K562 (cell line): Measurements from ENCODE around the gene HRH1. TPM values are rescaled to one million over a fixed set of nuclear protein-coding genes. Genes with fewer than 3 reads are reported as not detected.

ENCODE experiments used
- ATAC-seq: fragments of 200-7000 bp; cut with Tn5 transposase; 3 replicates; pipeline ENCODE4 v1.9.1; 2020; ENCODE audit warnings: moderate library complexity
- BruUV-seq: library from RNA; stranded (reverse); fragments of 400-500 nt; replicated peaks from 2 replicates; lab custom pipeline; 2021; lab: Mats Ljungman, UMichigan
- CTCF ChIA-PET: fragments of 300-600 bp; formaldehyde crosslinking; extraction: SDS; loops from one replicate; lab custom pipeline; 2021; ENCODE audit warnings: low intra/inter-chr PET ratio; lab: Yijun Ruan, JAX
- POLR2A ChIA-PET: fragments of 300-600, 350-650 bp; sonication (Branson Sonifier 250); formaldehyde crosslinking; extraction: SDS; loops from one replicate; lab custom pipeline; 2021; ENCODE audit warnings: antibody characterized with exemption, inconsistent platforms; lab: Yijun Ruan, JAX
- DNase-seq, 4 experiments: peaks; one replicate each; pipeline versions ENCODE4 v3.0.0 to v3.0.0-alpha.2; 2011 to 2018; ENCODE audit warnings: low spot score in 3 of 4, mixed read lengths in 3 of 4; ENCODE audit errors: extremely low read depth in 1 of 4
- FAIRE-seq: peaks from 2 replicates; lab custom pipeline; 2011; peaks lifted over from hg19 to GRCh38; lab: Jason Lieb, UNC
- H2AFZ ChIP-seq: 2 replicates; pipeline ENCODE4 v1.6.0; 2011; ENCODE audit warnings: low read depth, low read length, control low read depth, inconsistent platforms
- H3K27ac ChIP-seq: fragments of 200-600 bp; 3 replicates; pipeline ENCODE4 v1.8.0; 2011; ENCODE audit warnings: low read depth, mild to moderate bottlenecking, control low read depth, inconsistent platforms, low read length, moderate library complexity, mixed read lengths; ENCODE audit errors: extremely low read depth
- H3K27me3 ChIP-seq, 2 experiments: fragments of 300-600 bp in 1 of 2; 2 replicates in 1 of 2; 3 replicates in 1 of 2; pipeline versions ENCODE4 v1.6.0 to v1.8.0; 2011; ENCODE audit warnings: inconsistent platforms in 2 of 2, low read length in 2 of 2, mild to moderate bottlenecking in 1 of 2, mixed read lengths in 1 of 2, moderate library complexity in 1 of 2; ENCODE audit not compliant: control insufficient read depth in 2 of 2, insufficient read depth in 2 of 2
- H3K36me3 ChIP-seq: fragments of 300-600 bp; 3 replicates; pipeline ENCODE4 v1.8.0; 2011; ENCODE audit warnings: mild to moderate bottlenecking, low read length, inconsistent platforms; ENCODE audit not compliant: control insufficient read depth, insufficient read depth
- H3K4me1 ChIP-seq, 2 experiments: fragments of 200-600 bp in 1 of 2; replicated peaks in 1 of 2; 2 replicates in 1 of 2; 3 replicates in 1 of 2; pipeline versions ENCODE4 v1.5.1 to v1.8.0; 2011; ENCODE audit warnings: inconsistent platforms in 2 of 2, low read length in 2 of 2, mild to moderate bottlenecking in 1 of 2, mixed read lengths in 1 of 2, moderate library complexity in 1 of 2; ENCODE audit not compliant: control insufficient read depth in 2 of 2, insufficient read depth in 2 of 2
- H3K4me2 ChIP-seq: 2 replicates; pipeline ENCODE4 v1.6.1; 2011; ENCODE audit warnings: low read length, control low read depth, inconsistent platforms, mixed read lengths; ENCODE audit not compliant: insufficient read depth
- H3K4me3 ChIP-seq: fragments of 200-600 bp; sonication (generic), shearing (Covaris generic); 2 replicates; pipeline ENCODE4 v1.5.1; 2016; ENCODE audit warnings: control low read depth, inconsistent platforms
- H3K79me2 ChIP-seq: fragments of 200-600 bp; 3 replicates; pipeline ENCODE4 v1.8.0; 2011; ENCODE audit warnings: low read length, inconsistent platforms; ENCODE audit not compliant: control insufficient read depth, insufficient read depth
- H3K9ac ChIP-seq, 2 experiments: 2 replicates each; pipeline versions ENCODE4 v1.6.0 to v1.6.1; 2011; ENCODE audit warnings: low read depth in 2 of 2, low read length in 2 of 2, control low read depth in 1 of 2, inconsistent platforms in 1 of 2, mild to moderate bottlenecking in 1 of 2, mixed read lengths in 1 of 2; ENCODE audit not compliant: insufficient read depth in 1 of 2
- H3K9me1 ChIP-seq: one replicate; pipeline ENCODE4 v1.6.0; 2011; ENCODE audit warnings: inconsistent platforms, mild to moderate bottlenecking, low read length, moderate library complexity; ENCODE audit not compliant: control insufficient read depth, insufficient read depth
- H3K9me3 ChIP-seq: replicated peaks from 2 replicates; pipeline ENCODE4 v1.5.1; 2011; ENCODE audit warnings: low read depth, low read length, inconsistent platforms; ENCODE audit not compliant: control insufficient read depth, insufficient read depth
- H4K20me1 ChIP-seq: replicated peaks from 2 replicates; pipeline ENCODE4 v1.6.1; 2011; ENCODE audit warnings: low read length, inconsistent platforms, mixed read lengths; ENCODE audit not compliant: control insufficient read depth, insufficient read depth
- EWSR1 ChIP-seq: fragments of 450-650 bp; IDR thresholded peaks from 2 replicates; pipeline ENCODE4 v1.6.1; 2018; ENCODE audit warnings: borderline replicate concordance, mild to moderate bottlenecking, low read depth, moderate library complexity; ENCODE audit not compliant: partially characterized antibody
- RBM25 ChIP-seq: fragments of 200-400 bp; formaldehyde crosslinking; IDR thresholded peaks from 2 replicates; pipeline ENCODE4 v1.6.1; 2018; ENCODE audit warnings: low read length, low read depth, moderate library complexity; ENCODE audit not compliant: severe bottlenecking
- TOE1 ChIP-seq, 2 experiments: fragments of 450-650 bp in 1 of 2; sonication (generic) in 1 of 2; formaldehyde crosslinking in 1 of 2; IDR thresholded peaks; 2 replicates each; pipeline versions ENCODE4 v1.7.1 to v1.8.0; 2016 to 2022; ENCODE audit warnings: borderline replicate concordance in 2 of 2, mild to moderate bottlenecking in 2 of 2, antibody characterized with exemption in 1 of 2, inconsistent platforms in 1 of 2, low read depth in 1 of 2, missing genetic modification reagents in 1 of 2, moderate library complexity in 1 of 2
- ZNF146 ChIP-seq: IDR thresholded peaks from one replicate; pipeline ENCODE4 v1.6.1; 2018; ENCODE audit warnings: missing compliant biosample characterization; ENCODE audit not compliant: unreplicated experiment
- WGBS: fragments of 100-300 bp; shearing (Covaris generic); methylation state at CpG from one replicate; pipeline ENCODE4 v1.1.6; 2016; ENCODE audit warnings: low coverage, mixed read lengths; ENCODE audit not compliant: insufficient coverage; ENCODE audit errors: missing lambda C conversion rate; 5-methylcytosine and 5-hydroxymethylcytosine counted together
- in situ Hi-C: fragments of 300-500 bp; cut with MboI; formaldehyde crosslinking; loops from 4 replicates; pipeline ENCODE4 v1.15.0; 2018; ENCODE audit warnings: inconsistent platforms, mixed read lengths
- intact Hi-C: fragments of 100-400 bp; cut with micrococcal nuclease; formaldehyde crosslinking; loops from 2 replicates; pipeline ENCODE4 v1.14.2; 2022
- polyA plus RNA-seq, 8 experiments: library from polyadenylated mRNA; depleted of rRNA in 4 of 8; stranded (reverse) in 5 of 8; unstranded in 3 of 8; fragments of >200 nt; fragmentation: Nextera tagmentation in 2 of 8; fragmentation: Illumina TruSeq in 1 of 8; extraction: Ambion mirVana in 2 of 8; extraction: Trizol in 1 of 8; gene quantifications; 2 replicates each; pipeline versions ENCODE4 v1.2.1 to v1.2.3, GENCODE V29; 2011 to 2014; ENCODE audit warnings: inconsistent platforms in 1 of 8, missing spikeins in 1 of 8
- total RNA-seq, 7 experiments: library from RNA; depleted of rRNA in 6 of 7; stranded (reverse); fragments of >200 nt in 6 of 7; fragmentation: Illumina TruSeq in 2 of 7; extraction: Trizol in 2 of 7; gene quantifications; 2 replicates each; pipeline versions ENCODE4 v1.2.1 to v1.2.3, GENCODE V29; 2011 to 2021; ENCODE audit warnings: low replicate concordance in 1 of 7

The HRH1 gene
- total and polyA plus RNA-seq, 9 of the 15 experiments (the other 6 are each of a cell fraction or from before 2014, with no cell fraction given): 0.03 to 0.15 (median 0.06) TPM; not detected in 1

GRCh38 chr3:11186318-11186692, 32.0 kb downstream of the HRH1 start:
- Histone ChIP-seq H3K9me3 (no peaks in the 10 kb centered on the region), H3K36me3 (no peaks in the 10 kb centered on the region), H4K20me1 (no peaks in the 10 kb centered on the region; the same call in 1 of the 2 replicates), H3K27me3 (peaks cover 30 to 41% of the 10 kb centered on the region in 2 experiments; a peak in 4 of 5 replicates), H3K79me2 (no peaks in the 10 kb centered on the region), H3K9ac (no peak overlapping the region), H3K4me3 (no peak overlapping the region), H2AFZ (no peak overlapping the region), H3K27ac (no peak overlapping the region), H3K4me2 (no peak overlapping the region), H3K9me1 (no peaks in the 10 kb centered on the region), H3K4me1 (no peaks in the 10 kb centered on the region)
- ChIA-PET POLR2A (interaction anchor here (0.8 to 1.5 kb wide), 3 partner anchors 16 to 45 kb away, joined by 3 to 4 read pairs (median 4); no protein-coding TSS in a partner anchor), CTCF (no interaction called here)
- DNase-seq: no peak
- FAIRE-seq: no peak
- in situ Hi-C loops (no loop called here), intact Hi-C loops (no loop called here)
- no peak for ATAC-seq
- TF ChIP-seq TOE1 (IDR thresholded peaks at IDR 0.05; ENCODE audit: borderline replicate concordance) (no peak), TOE1 (CRISPR knock-in tag; IDR thresholded peaks at IDR 0.05; ENCODE audit: borderline replicate concordance, low read depth) (no peak), EWSR1 (no peak), RBM25 (peak; percentile 54)
- BruUV-seq: no TSS peak
- WGBS: 10% methylated on average over 1 of the region's 1 CpG

- no peak for TF ChIP-seq ZNF146 (CRISPR knock-in tag)
- no peaks in the 10 kb centered on the region for H3K79me2 ChIP-seq
- POLR2A ChIA-PET: interaction anchor here (1.0 kb wide), 1 partner anchor 45 kb away, joined by 4 read pairs; no protein-coding TSS in a partner anchor
- CTCF ChIA-PET: no interaction called here
- no TSS peak for BruUV-seq
- no peak overlapping the region for H3K27ac ChIP-seq
- DNase-seq (no peak), FAIRE-seq (no peak), ATAC-seq (no peak)
- H4K20me1 ChIP-seq: no peaks in the 10 kb centered on the region; the same call in 1 of the 2 replicates
- in situ Hi-C loops (no loop called here), intact Hi-C loops (no loop called here)
- no peaks in the 10 kb centered on the region for H3K9me3 ChIP-seq
- H3K4me2 ChIP-seq: no peak overlapping the region
- no peak overlapping the region for H3K9ac ChIP-seq
- no peak overlapping the region for H3K4me3 ChIP-seq
- H3K9me1 ChIP-seq: no peaks in the 10 kb centered on the region
- H3K27me3 ChIP-seq: peaks cover 29 to 41% of the 10 kb centered on the region in 2 experiments; a peak in 4 of 5 replicates
- H3K4me1 ChIP-seq: no peaks in the 10 kb centered on the region
- no peak overlapping the region for H2AFZ ChIP-seq
- 0% methylated on average over 2 of the region's 2 CpGs for WGBS
- H3K36me3 ChIP-seq: no peaks in the 10 kb centered on the region
Observed at GRCh38 chr3:11186771-11187191, 32.5 kb downstream of the HRH1 start.
